ENCODE data around the gene CDKAL1.
A peak's percentile ranks its signal among the peaks of the same experiment; 100 is the strongest.

Gene CDKAL1

GRCh38 chr6:20885076-20885475, 350.8 kb downstream of the CDKAL1 start:
- H3K4me3 ChIP-seq (ENCODE audit: low read depth, low read length) = no peak overlapping the region
- no peak for TF ChIP-seq CTCF (conservative IDR thresholded peaks at IDR 0.05; ENCODE audit: low read depth, low read length)
- no peak for DNase-seq (ENCODE audit: low read depth)

- no peak for DNase-seq (ENCODE audit: low read depth)
- no peak overlapping the region for H3K4me3 ChIP-seq (ENCODE audit: low read depth, low read length)
- TF ChIP-seq CTCF (conservative IDR thresholded peaks at IDR 0.05; ENCODE audit: low read depth, low read length) = no peak
Observed at GRCh38 chr6:20891161-20891560, 356.9 kb downstream of the CDKAL1 start.

GRCh38 chr6:20892365-20892764, 358.1 kb downstream of the CDKAL1 start:
- no peak overlapping the region for H3K4me3 ChIP-seq (ENCODE audit: low read depth, low read length)
- DNase-seq (ENCODE audit: low read depth) = no peak
- no peak for TF ChIP-seq CTCF (conservative IDR thresholded peaks at IDR 0.05; ENCODE audit: low read depth, low read length)

- no peak for TF ChIP-seq CTCF (conservative IDR thresholded peaks at IDR 0.05; ENCODE audit: low read depth, low read length)
- no peak overlapping the region for H3K4me3 ChIP-seq (ENCODE audit: low read depth, low read length)
- no peak for DNase-seq (ENCODE audit: low read depth)
Observed at GRCh38 chr6:20893412-20893811, 359.2 kb downstream of the CDKAL1 start.

- TF ChIP-seq CTCF (conservative IDR thresholded peaks at IDR 0.05; ENCODE audit: low read depth, low read length) = no peak
- no peak for DNase-seq (ENCODE audit: low read depth)
- H3K4me3 ChIP-seq (ENCODE audit: low read depth, low read length) = no peak overlapping the region
Observed at GRCh38 chr6:20900389-20901160, 366.3 kb downstream of the CDKAL1 start.

GRCh38 chr6:20905377-20905776, 371.1 kb downstream of the CDKAL1 start:
- no peak for DNase-seq (ENCODE audit: low read depth)
- H3K4me3 ChIP-seq (ENCODE audit: low read depth, low read length) = no peak overlapping the region
- TF ChIP-seq CTCF (conservative IDR thresholded peaks at IDR 0.05; ENCODE audit: low read depth, low read length) = no peak

- no peak for TF ChIP-seq CTCF (conservative IDR thresholded peaks at IDR 0.05; ENCODE audit: low read depth, low read length)
- no peak overlapping the region for H3K4me3 ChIP-seq (ENCODE audit: low read depth, low read length)
- peak; percentile 95 for DNase-seq (ENCODE audit: low read depth)
Observed at GRCh38 chr6:20906945-20907344, 372.7 kb downstream of the CDKAL1 start.

All from choroid plexus epithelial cell (primary cell).